Activated naive CD8-positive, alpha-beta T cell treated with anti-CD3 and anti-CD28 coated beads for 36 hours (primary cell): ENCODE results near the gene MPDU1. TPM values are rescaled to one million over a fixed set of nuclear protein-coding genes. Genes with fewer than 3 reads are reported as not detected.
A peak's percentile ranks its signal among the peaks of the same experiment; 100 is the strongest.

Source experiments
- DNase-seq: peaks from one replicate; pipeline ENCODE4 v3.0.0; 2021
- H3K27ac Mint-ChIP-seq: one replicate; pipeline ENCODE4 v1.8.0; 2022; ENCODE audit warnings: mild to moderate bottlenecking, moderate library complexity, mixed read lengths
- H3K27me3 Mint-ChIP-seq: one replicate; pipeline ENCODE4 v1.8.0; 2022; ENCODE audit warnings: mild to moderate bottlenecking, mixed read lengths
- H3K36me3 Mint-ChIP-seq: one replicate; pipeline ENCODE4 v1.8.0; 2021; ENCODE audit warnings: mild to moderate bottlenecking, mixed read lengths
- H3K4me1 Mint-ChIP-seq: one replicate; pipeline ENCODE4 v1.8.0; 2021; ENCODE audit warnings: mixed read lengths
- H3K4me3 Mint-ChIP-seq: one replicate; pipeline ENCODE4 v1.8.0; 2022; ENCODE audit warnings: mild to moderate bottlenecking, moderate library complexity, mixed read lengths
- H3K9me3 Mint-ChIP-seq: one replicate; pipeline ENCODE4 v1.8.0; 2022; ENCODE audit warnings: mixed read lengths
- total RNA-seq, 2 experiments: library from RNA; stranded (reverse); gene quantifications; one replicate each; pipeline ENCODE4 v1.2.3, GENCODE V29; 2021

MPDU1 gene
- 10 to 100 TPM; 72.8 to 77.2 TPM for total RNA-seq

- Mint-ChIP-seq H3K4me1 (peaks cover 51% of the 10 kb centered on the region), H3K27ac (peak within 1 kb of the TSS; percentile 100), H3K9me3 (no peaks in the 10 kb centered on the region), H3K36me3 (peaks cover 61% of the 10 kb centered on the region), H3K4me3 (peak within 1 kb of the TSS; percentile 99), H3K27me3 (no peaks in the 10 kb centered on the region)
- peak; percentile 97 for DNase-seq
These were observed at the start of gene MPDU1 for GRCh38 chr17:7583253-7584109. MPDU1 (plus strand) TSS chr17:7583852; CDS start chr17:7583863, 11 bp downstream.

GRCh38 chr17:7538050-7538449, 45.6 kb upstream of the MPDU1 start:
- H3K27me3 Mint-ChIP-seq: no peaks in the 10 kb centered on the region
- H3K27ac Mint-ChIP-seq: no peak overlapping the region
- H3K4me3 Mint-ChIP-seq: no peak overlapping the region
- peaks cover 6% of the 10 kb centered on the region for H3K9me3 Mint-ChIP-seq
- no peaks in the 10 kb centered on the region for H3K36me3 Mint-ChIP-seq
- no peaks in the 10 kb centered on the region for H3K4me1 Mint-ChIP-seq
- DNase-seq: no peak

- Mint-ChIP-seq H3K27me3 (no peaks in the 10 kb centered on the region), H3K27ac (no peak overlapping the region), H3K9me3 (peaks cover 6% of the 10 kb centered on the region), H3K4me1 (no peaks in the 10 kb centered on the region), H3K4me3 (no peak overlapping the region), H3K36me3 (no peaks in the 10 kb centered on the region)
- no peak for DNase-seq
These were observed 44.6 kb upstream of the MPDU1 start for GRCh38 chr17:7538891-7539545.

- Mint-ChIP-seq H3K36me3 (no peaks in the 10 kb centered on the region), H3K4me3 (no peak overlapping the region), H3K4me1 (no peaks in the 10 kb centered on the region), H3K9me3 (peaks cover 6% of the 10 kb centered on the region), H3K27me3 (no peaks in the 10 kb centered on the region), H3K27ac (no peak overlapping the region)
- no peak for DNase-seq
These were observed 42.5 kb upstream of the MPDU1 start for GRCh38 chr17:7541074-7541621.

- no peak for DNase-seq
- H3K27me3 Mint-ChIP-seq: no peaks in the 10 kb centered on the region
- peaks cover 1% of the 10 kb centered on the region for H3K36me3 Mint-ChIP-seq
- H3K27ac Mint-ChIP-seq: no peak overlapping the region
- peaks cover 15% of the 10 kb centered on the region for H3K4me1 Mint-ChIP-seq
- H3K4me3 Mint-ChIP-seq: no peak overlapping the region
- H3K9me3 Mint-ChIP-seq: no peaks in the 10 kb centered on the region
These were observed 38.7 kb upstream of the MPDU1 start for GRCh38 chr17:7544911-7545310.

- Mint-ChIP-seq H3K27me3 (no peaks in the 10 kb centered on the region), H3K36me3 (peaks cover 8% of the 10 kb centered on the region), H3K27ac (peak within 1 kb of the TSS; percentile 79), H3K4me3 (peak within 1 kb of the TSS; percentile 83), H3K4me1 (peaks cover 50% of the 10 kb centered on the region), H3K9me3 (no peaks in the 10 kb centered on the region)
- peak; percentile 67 for DNase-seq
These were observed 34.9 kb upstream of the MPDU1 start, which contains the start of gene TNFSF12 for GRCh38 chr17:7548585-7549400. TNFSF12 (plus strand) TSS chr17:7549058; CDS start chr17:7549154, 96 bp downstream.

- Mint-ChIP-seq H3K4me1 (peaks cover 53% of the 10 kb centered on the region), H3K27me3 (no peaks in the 10 kb centered on the region)
- DNase-seq: peak; percentile 59
These were observed 34.1 kb upstream of the MPDU1 start for GRCh38 chr17:7549401-7550055.

GRCh38 chr17:7550344-7550743, 33.3 kb upstream of the MPDU1 start:
- Mint-ChIP-seq H3K4me1 (peaks cover 57% of the 10 kb centered on the region), H3K4me3 (no peak overlapping the region), H3K36me3 (peaks cover 8% of the 10 kb centered on the region), H3K9me3 (no peaks in the 10 kb centered on the region), H3K27ac (peak overlapping the region; percentile 88), H3K27me3 (no peaks in the 10 kb centered on the region)
- no peak for DNase-seq

More at GRCh38 chr17:7549401-7550055, 34.1 kb upstream of the MPDU1 start:
- Mint-ChIP-seq H3K9me3 (no peaks in the 10 kb centered on the region), H3K36me3 (peaks cover 8% of the 10 kb centered on the region), H3K27ac (peak overlapping the region; percentile 49), H3K4me3 (peak overlapping the region; percentile 67)

GRCh38 chr17:7551396-7551795, 32.3 kb upstream of the MPDU1 start:
- no peak for DNase-seq
- Mint-ChIP-seq H3K27me3 (no peaks in the 10 kb centered on the region), H3K36me3 (peaks cover 8% of the 10 kb centered on the region), H3K9me3 (no peaks in the 10 kb centered on the region), H3K4me3 (peak overlapping the region; percentile 11), H3K27ac (peak overlapping the region; percentile 88), H3K4me1 (peaks cover 61% of the 10 kb centered on the region)

GRCh38 chr17:7552621-7553051, 31.0 kb upstream of the MPDU1 start:
- H3K27ac Mint-ChIP-seq: peak overlapping the region; percentile 88
- peaks cover 60% of the 10 kb centered on the region for H3K4me1 Mint-ChIP-seq
- H3K4me3 Mint-ChIP-seq: peak overlapping the region; percentile 57
- H3K9me3 Mint-ChIP-seq: no peaks in the 10 kb centered on the region
- no peaks in the 10 kb centered on the region for H3K27me3 Mint-ChIP-seq
- H3K36me3 Mint-ChIP-seq: peaks cover 8% of the 10 kb centered on the region
- peak; percentile 51 for DNase-seq

- Mint-ChIP-seq H3K27me3 (no peaks in the 10 kb centered on the region), H3K36me3 (peaks cover 7% of the 10 kb centered on the region), H3K4me3 (peak overlapping the region; percentile 25), H3K27ac (peak overlapping the region; percentile 88), H3K9me3 (no peaks in the 10 kb centered on the region), H3K4me1 (peaks cover 62% of the 10 kb centered on the region)
- DNase-seq: no peak
These were observed 30.3 kb upstream of the MPDU1 start for GRCh38 chr17:7553356-7553755.

GRCh38 chr17:7555320-7555948, 28.2 kb upstream of the MPDU1 start:
- Mint-ChIP-seq H3K36me3 (peaks cover 8% of the 10 kb centered on the region), H3K27ac (peak overlapping the region; percentile 16), H3K4me1 (peaks cover 68% of the 10 kb centered on the region), H3K4me3 (no peak overlapping the region), H3K9me3 (no peaks in the 10 kb centered on the region), H3K27me3 (no peaks in the 10 kb centered on the region)
- no peak for DNase-seq

GRCh38 chr17:7556627-7557026, 27.0 kb upstream of the MPDU1 start:
- peaks cover 10% of the 10 kb centered on the region for H3K36me3 Mint-ChIP-seq
- no peak overlapping the region for H3K4me3 Mint-ChIP-seq
- H3K4me1 Mint-ChIP-seq: peaks cover 62% of the 10 kb centered on the region
- no peak overlapping the region for H3K27ac Mint-ChIP-seq
- no peaks in the 10 kb centered on the region for H3K27me3 Mint-ChIP-seq
- DNase-seq: no peak
- no peaks in the 10 kb centered on the region for H3K9me3 Mint-ChIP-seq
